H1 (cell line): Measurements from ENCODE around the gene ARHGAP18. TPM values are rescaled to one million over a fixed set of nuclear protein-coding genes. Genes with fewer than 3 reads are reported as not detected.

ENCODE experiments used
- CTCF ChIA-PET: fragments of 300-600 bp; sonication (Branson Sonifier 250); formaldehyde crosslinking; loops from one replicate; lab custom pipeline; 2021; ENCODE audit not compliant: partially characterized antibody; lab: Charles Lee
- POLR2A ChIA-PET: fragments of 300-600 bp; sonication (Branson Sonifier 250); formaldehyde crosslinking; loops from one replicate; lab custom pipeline; 2021; ENCODE audit warnings: inconsistent platforms; ENCODE audit not compliant: partially characterized antibody; lab: Charles Lee
- DNase-seq, 2 experiments: peaks; one replicate each; pipeline versions ENCODE4 v3.0.0 to v3.0.0-alpha.2; 2010 to 2022; ENCODE audit warnings: low spot score in 2 of 2, low read depth in 1 of 2, mixed read lengths in 1 of 2
- FAIRE-seq: peaks from 2 replicates; lab custom pipeline; 2011; peaks lifted over from hg19 to GRCh38; lab: Jason Lieb, UNC
- H2AFZ ChIP-seq: 2 replicates; pipeline ENCODE4 v1.8.1; 2012; ENCODE audit warnings: low read length, inconsistent platforms
- H2AK5ac ChIP-seq: 2 replicates; pipeline ENCODE4 v1.6.1; 2013; ENCODE audit warnings: low read depth, low read length
- H2BK120ac ChIP-seq: replicated peaks from 2 replicates; pipeline ENCODE3; 2013; ENCODE audit warnings: low read depth, low read length, inconsistent platforms
- H2BK12ac ChIP-seq: 2 replicates; pipeline ENCODE4 v1.6.1; 2013; ENCODE audit warnings: low read depth, low read length
- H2BK15ac ChIP-seq: 2 replicates; pipeline ENCODE4 v1.6.1; 2013; ENCODE audit warnings: low read length
- H2BK20ac ChIP-seq: 2 replicates; pipeline ENCODE4 v1.6.1; 2013; ENCODE audit warnings: low read length
- H2BK5ac ChIP-seq: 2 replicates; pipeline ENCODE4 v1.6.1; 2013; ENCODE audit warnings: low read depth, low read length
- H3K14ac ChIP-seq: 2 replicates; pipeline ENCODE4 v1.6.1; 2013; ENCODE audit warnings: inconsistent platforms; ENCODE audit not compliant: insufficient read length
- H3K18ac ChIP-seq: 2 replicates; pipeline ENCODE4 v1.6.1; 2013; ENCODE audit warnings: low read length; ENCODE audit errors: extremely low read depth
- H3K23ac ChIP-seq: 2 replicates; pipeline ENCODE4 v1.6.1; 2013; ENCODE audit warnings: inconsistent platforms; ENCODE audit not compliant: insufficient read length
- H3K23me2 ChIP-seq: 2 replicates; pipeline ENCODE4 v1.6.1; 2013; ENCODE audit warnings: low read depth, low read length
- H3K27ac ChIP-seq: 2 replicates; pipeline ENCODE4 v1.6.1; 2011; ENCODE audit warnings: low read depth, low read length, inconsistent platforms
- H3K27me3 ChIP-seq, 4 experiments: replicated peaks in 1 of 4; 1 replicate in 1 of 4; 2 replicates in 3 of 4; pipeline versions ENCODE4 v1.6.1 to v1.8.1; 2011 to 2013; ENCODE audit warnings: low read length in 3 of 4, mild to moderate bottlenecking in 3 of 4, inconsistent platforms in 2 of 4, mixed read lengths in 2 of 4, moderate library complexity in 1 of 4; ENCODE audit not compliant: control insufficient read depth in 3 of 4, insufficient read depth in 3 of 4; ENCODE audit errors: extremely low read depth in 1 of 4
- H3K36me3 ChIP-seq, 4 experiments: 2 replicates each; pipeline versions ENCODE4 v1.6.1 to v1.8.1; 2011 to 2013; ENCODE audit warnings: mild to moderate bottlenecking in 4 of 4, low read length in 3 of 4, moderate library complexity in 2 of 4, control low read depth in 1 of 4, inconsistent platforms in 1 of 4; ENCODE audit not compliant: insufficient read depth in 4 of 4, control insufficient read depth in 2 of 4
- H3K4ac ChIP-seq: replicated peaks from 2 replicates; pipeline ENCODE3; 2013; ENCODE audit warnings: low read length, low read depth, mixed read lengths, inconsistent platforms; ENCODE audit not compliant: insufficient read length
- H3K4me1 ChIP-seq, 4 experiments: replicated peaks in 1 of 4; 1 replicate in 1 of 4; 2 replicates in 3 of 4; pipeline versions ENCODE4 v1.6.1 to v1.8.1; 2011 to 2013; ENCODE audit warnings: low read length in 3 of 4, inconsistent platforms in 2 of 4, mixed read lengths in 1 of 4; ENCODE audit not compliant: insufficient read depth in 4 of 4, control insufficient read depth in 3 of 4
- H3K4me2 ChIP-seq, 2 experiments: 2 replicates each; pipeline versions ENCODE4 v1.6.1 to v1.8.1; 2011 to 2013; ENCODE audit warnings: low read depth in 2 of 2, low read length in 2 of 2, control low read depth in 1 of 2, inconsistent platforms in 1 of 2, mild to moderate bottlenecking in 1 of 2; ENCODE audit not compliant: insufficient read depth in 1 of 2
- H3K4me3 ChIP-seq, 4 experiments: fragments of 200-600, 300-600 bp in 1 of 4; sonication (generic), shearing (Covaris generic), sonication (Bioruptor Twin) in 1 of 4; 2 replicates each; pipeline versions ENCODE4 v1.5.1 to v1.8.1; 2011 to 2016; ENCODE audit warnings: low read length in 4 of 4, low read depth in 3 of 4, control low read depth in 2 of 4, inconsistent platforms in 2 of 4, mild to moderate bottlenecking in 2 of 4, mixed read lengths in 1 of 4, moderate library complexity in 1 of 4; ENCODE audit not compliant: insufficient read depth in 2 of 4; ENCODE audit errors: extremely low read depth in 1 of 4
- H3K56ac ChIP-seq: replicated peaks from 2 replicates; pipeline ENCODE3; 2013; ENCODE audit warnings: low read depth, mild to moderate bottlenecking, mixed read lengths, low read length, inconsistent platforms; ENCODE audit not compliant: insufficient read length
- H3K79me1 ChIP-seq: 2 replicates; pipeline ENCODE4 v1.6.1; 2013; ENCODE audit warnings: low read depth, low read length, control low read depth
- H3K79me2 ChIP-seq, 2 experiments: 2 replicates each; pipeline versions ENCODE4 v1.6.1 to v1.8.1; 2012 to 2013; ENCODE audit warnings: low read length in 2 of 2, mild to moderate bottlenecking in 2 of 2, inconsistent platforms in 1 of 2; ENCODE audit not compliant: insufficient read depth in 2 of 2, control insufficient read depth in 1 of 2
- H3K9ac ChIP-seq, 4 experiments: replicated peaks in 1 of 4; 1 replicate in 1 of 4; 2 replicates in 3 of 4; pipeline versions ENCODE4 v1.6.1 to v1.8.1; 2011 to 2013; ENCODE audit warnings: low read depth in 3 of 4, low read length in 3 of 4, control low read depth in 2 of 4, mild to moderate bottlenecking in 2 of 4, moderate library complexity in 2 of 4, inconsistent platforms in 1 of 4; ENCODE audit errors: extremely low read depth in 1 of 4
- H3K9me3 ChIP-seq, 2 experiments: 2 replicates each; pipeline versions ENCODE4 v1.6.1 to v1.8.1; 2012 to 2013; ENCODE audit warnings: mild to moderate bottlenecking in 2 of 2, moderate library complexity in 2 of 2, control low read depth in 1 of 2, inconsistent platforms in 1 of 2, low read depth in 1 of 2, low read length in 1 of 2, mixed read lengths in 1 of 2; ENCODE audit not compliant: insufficient read depth in 2 of 2
- H4K20me1 ChIP-seq, 2 experiments: replicated peaks in 1 of 2; 2 replicates each; pipeline versions ENCODE3 to v1.8.1; 2011 to 2013; ENCODE audit warnings: inconsistent platforms in 2 of 2, low read length in 2 of 2, mild to moderate bottlenecking in 1 of 2; ENCODE audit not compliant: insufficient read depth in 2 of 2, control insufficient read depth in 1 of 2
- H4K5ac ChIP-seq: 2 replicates; pipeline ENCODE4 v1.6.1; 2013; ENCODE audit warnings: low read length, low read depth, mixed read lengths, inconsistent platforms; ENCODE audit not compliant: insufficient read length
- H4K8ac ChIP-seq: 2 replicates; pipeline ENCODE4 v1.8.0; 2013; ENCODE audit warnings: mild to moderate bottlenecking, moderate library complexity, low read length, inconsistent platforms; ENCODE audit not compliant: insufficient read depth; ENCODE audit errors: extremely low read depth
- H4K91ac ChIP-seq: replicated peaks from 2 replicates; pipeline ENCODE3; 2013; ENCODE audit warnings: low read length, mixed read lengths, inconsistent platforms; ENCODE audit not compliant: insufficient read length
- CHD1 ChIP-seq: IDR thresholded peaks from 2 replicates; pipeline ENCODE4 v1.6.1; 2012; ENCODE audit warnings: low read depth, low read length, improper control_type of control experiment
- CTCF ChIP-seq, 3 experiments: IDR thresholded peaks; 1 replicate in 2 of 3; 2 replicates in 1 of 3; pipeline versions ENCODE4 v1.5.1 to v1.6.1; 2011; ENCODE audit warnings: low read length in 3 of 3, mild to moderate bottlenecking in 3 of 3, inconsistent platforms in 2 of 3, low read depth in 1 of 3, moderate library complexity in 1 of 3; ENCODE audit not compliant: insufficient read depth in 1 of 3; ENCODE audit errors: control extremely low read depth in 1 of 3
- EP300 ChIP-seq, 2 experiments: IDR thresholded peaks; 1 replicate in 1 of 2; 2 replicates in 1 of 2; pipeline ENCODE4 v1.6.1; 2011 to 2012; ENCODE audit warnings: low read depth in 2 of 2, low read length in 2 of 2, mild to moderate bottlenecking in 2 of 2, borderline replicate concordance in 1 of 2, inconsistent platforms in 1 of 2, moderate library complexity in 1 of 2
- NRF1 ChIP-seq: IDR thresholded peaks from 2 replicates; pipeline ENCODE4 v1.6.1; 2011; ENCODE audit warnings: mild to moderate bottlenecking, low read depth, low read length, improper control_type of control experiment
- PHF8 ChIP-seq: fragments of 200-600 bp; sonication (generic); conservative IDR thresholded peaks from 2 replicates; pipeline ENCODE4 v1.7.1; 2012; ENCODE audit warnings: low read depth, mild to moderate bottlenecking, inconsistent platforms, low read length, moderate library complexity
- RAD21 ChIP-seq, 2 experiments: IDR thresholded peaks in 1 of 2; conservative IDR thresholded peaks in 1 of 2; 2 replicates each; pipeline ENCODE4 v1.6.1; 2011; ENCODE audit warnings: low read depth in 2 of 2, low read length in 2 of 2, improper control_type of control experiment in 1 of 2, inconsistent platforms in 1 of 2, mild to moderate bottlenecking in 1 of 2, moderate library complexity in 1 of 2
- RXRA ChIP-seq: IDR thresholded peaks from 2 replicates; pipeline ENCODE4 v1.6.1; 2011; ENCODE audit warnings: low read depth, mild to moderate bottlenecking, low read length, moderate library complexity; ENCODE audit not compliant: insufficient read depth
- SIN3A ChIP-seq, 2 experiments: IDR thresholded peaks in 1 of 2; conservative IDR thresholded peaks in 1 of 2; 2 replicates each; pipeline ENCODE4 v1.6.1; 2011 to 2012; ENCODE audit warnings: low read length in 2 of 2, improper control_type of control experiment in 1 of 2, low read depth in 1 of 2, mild to moderate bottlenecking in 1 of 2
- SIRT6 ChIP-seq: IDR thresholded peaks from one replicate; pipeline ENCODE4 v1.7.1; 2012; ENCODE audit warnings: low read length, inconsistent platforms
- WGBS, 2 experiments: shearing (Covaris generic) in 1 of 2; methylation state at CpG; one replicate each; pipeline versions ENCODE4 v1.1.6 to v1.1.7; 2013 to 2015; ENCODE audit warnings: low lambda C conversion rate in 2 of 2, mixed read lengths in 2 of 2, inconsistent platforms in 1 of 2, low coverage in 1 of 2, missing lambda C conversion rate in 1 of 2; ENCODE audit not compliant: insufficient replicate concordance in 2 of 2, insufficient coverage in 1 of 2, insufficient read length in 1 of 2; ENCODE audit errors: extremely low coverage in 1 of 2, missing lambda C conversion rate in 1 of 2; 5-methylcytosine and 5-hydroxymethylcytosine counted together
- polyA plus RNA-seq, 7 experiments: library from polyadenylated mRNA; depleted of rRNA in 3 of 7; stranded (reverse) in 5 of 7; unstranded in 2 of 7; fragments of >200 nt in 5 of 7; fragments of 200-250 nt in 2 of 7; gene quantifications; 1 replicate in 5 of 7; 2 replicates in 1 of 7; 4 replicates in 1 of 7; pipeline versions ENCODE4 v1.2.1 to v1.2.3, GENCODE V29; 2011 to 2013; ENCODE audit warnings: missing spikeins in 2 of 7, mixed read lengths in 2 of 7
- total RNA-seq: library from RNA; stranded (reverse); fragmentation: NEBNext Ultra II Directional; extraction: Animal tissue kit (Norgen Biotek cat#: 25700); gene quantifications from 2 replicates; pipeline ENCODE4 v1.2.1, GENCODE V29; 2021

Gene ARHGAP18
- total and polyA plus RNA-seq, 2 of the 8 experiments (the other 6 are each of a cell fraction or from before 2014, with no cell fraction given) = 0.83 to 4.5 TPM

DNA sequence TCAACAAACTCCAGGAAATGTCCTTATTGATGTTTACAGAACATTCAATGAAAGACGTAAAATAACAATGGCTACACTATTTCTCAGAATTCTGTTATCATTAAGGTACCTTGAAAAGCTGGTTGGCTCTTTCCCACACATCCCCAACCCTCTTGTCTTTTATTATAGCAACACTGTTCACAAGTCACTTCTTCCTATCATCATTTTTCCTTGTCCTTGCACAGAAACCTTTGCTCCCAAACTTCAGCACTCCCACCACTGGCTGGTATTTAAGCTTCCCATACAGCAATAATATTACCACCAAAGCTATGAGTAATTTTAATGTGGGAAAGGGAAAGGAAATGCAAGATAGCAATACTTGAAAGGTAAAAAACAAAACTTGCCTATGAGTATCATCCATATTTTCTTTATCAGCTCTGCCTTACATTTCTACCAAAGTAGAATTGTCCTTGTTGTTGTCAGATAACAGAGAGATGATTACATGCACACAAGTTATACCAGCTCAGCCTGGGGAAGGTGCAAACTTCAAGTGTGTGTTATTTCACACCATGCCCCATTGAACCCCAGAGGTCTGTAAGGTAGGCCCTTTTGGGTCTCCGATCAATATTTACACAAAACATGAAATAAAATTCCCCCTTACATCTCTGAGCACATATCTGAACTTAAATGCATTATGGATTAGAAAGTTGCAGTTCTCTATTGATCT is 32.2 kb downstream of the ARHGAP18 start:
- Histone ChIP-seq H3K56ac (no peak overlapping the region), H3K27me3 (no peaks in the 10 kb centered on the region), H3K23me2 (no peaks in the 10 kb centered on the region), H2BK15ac (no peak overlapping the region), H3K4me2 (no peak overlapping the region), H2BK120ac (no peak overlapping the region), H3K18ac (no peak overlapping the region), H2AK5ac (no peak overlapping the region), H3K9me3 (no peaks in the 10 kb centered on the region), H3K36me3 (no peaks in the 10 kb centered on the region), H3K14ac (no peak overlapping the region), H4K91ac (no peak overlapping the region), H3K79me1 (no peaks in the 10 kb centered on the region), H3K4me3 (no peak overlapping the region), H2BK5ac (no peak overlapping the region), H2AFZ (no peak overlapping the region), H4K5ac (no peak overlapping the region), H3K27ac (no peak overlapping the region), H2BK12ac (no peak overlapping the region), H3K23ac (no peak overlapping the region), H3K4ac (no peak overlapping the region), H4K20me1 (no peaks in the 10 kb centered on the region), H3K79me2 (no peaks in the 10 kb centered on the region), H2BK20ac (no peak overlapping the region), H4K8ac (no peak overlapping the region), H3K4me1 (no peaks in the 10 kb centered on the region), H3K9ac (no peak overlapping the region)
- CTCF ChIA-PET = interaction anchor here (0.8 to 1.3 kb wide), 2 partner anchors 8 to 80 kb away, joined by 3 read pairs; no protein-coding TSS in a partner anchor
- DNase-seq (no peak), FAIRE-seq (no peak)
- 97% methylated on average over 2 of the region's 2 CpGs; no CpG with 5 or more reads in 1 of the 2 experiments for WGBS, 2 experiments
- POLR2A ChIA-PET = no interaction called here
- TF ChIP-seq RAD21 (IDR thresholded peaks at IDR 0.05 in 1 of 2, conservative IDR thresholded peaks at IDR 0.05 in 1 of 2; ENCODE audit: low read depth in 2 of 2, low read length in 2 of 2) (no peak), EP300 (IDR thresholded peaks at IDR 0.05; ENCODE audit: borderline replicate concordance in 1 of 2, low read depth in 2 of 2, low read length in 2 of 2) (no peak), PHF8 (no peak), RXRA (no peak), CTCF (IDR thresholded peaks at IDR 0.05; ENCODE audit: control extremely low read depth in 1 of 3, insufficient read depth in 1 of 3, low read depth in 1 of 3, low read length in 3 of 3) (no peak), SIN3A (conservative IDR thresholded peaks at IDR 0.05 in 1 of 2, IDR thresholded peaks at IDR 0.05 in 1 of 2; ENCODE audit: low read depth in 1 of 2, low read length in 2 of 2) (no peak), CHD1 (no peak), SIRT6 (no peak), NRF1 (no peak)
